SK-N-SH (cell line): ENCODE results near the gene ATP6AP1. TPM values are rescaled to one million over a fixed set of nuclear protein-coding genes. Genes with fewer than 3 reads are reported as not detected.

Experiments
- CTCF ChIA-PET: fragments of 300-600, 350-600 bp; formaldehyde crosslinking; extraction: SDS; loops from one replicate; lab custom pipeline; 2021; lab: Yijun Ruan, JAX
- POLR2A ChIA-PET: fragments of 350-600 bp; sonication (Branson Sonifier 250); formaldehyde crosslinking; extraction: SDS; loops from one replicate; lab custom pipeline; 2020; ENCODE audit warnings: antibody characterized with exemption, inconsistent platforms; lab: Yijun Ruan, JAX
- DNase-seq: peaks from one replicate; pipeline ENCODE4 v3.0.0; 2012
- H2AFZ ChIP-seq: fragments of 200-600 bp; sonication (generic); 2 replicates; pipeline ENCODE4 v1.8.1; 2016; ENCODE audit warnings: antibody characterized with exemption, mild to moderate bottlenecking, low read depth
- H3F3A ChIP-seq: fragments of 200-600 bp; sonication (generic); replicated peaks from 2 replicates; pipeline ENCODE3; 2016; ENCODE audit warnings: antibody characterized with exemption, mild to moderate bottlenecking; ENCODE audit not compliant: insufficient read depth
- H3K27ac ChIP-seq, 2 experiments: fragments of 200-500 bp in 1 of 2; fragments of 200-600 bp in 1 of 2; sonication (Bioruptor generic) in 1 of 2; sonication (generic), shearing (Covaris generic) in 1 of 2; 2 replicates each; pipeline versions ENCODE4 v1.5.1 to v1.6.1; 2014 to 2016; ENCODE audit warnings: low read depth in 2 of 2, inconsistent platforms in 1 of 2, low read length in 1 of 2, mild to moderate bottlenecking in 1 of 2, mixed read lengths in 1 of 2
- H3K27me3 ChIP-seq: fragments of 200-600 bp; sonication (generic), shearing (Covaris generic); 2 replicates; pipeline ENCODE4 v1.6.1; 2016; ENCODE audit warnings: mixed run types; ENCODE audit not compliant: insufficient read depth
- H3K36me3 ChIP-seq, 2 experiments: fragments of 200-500 bp in 1 of 2; fragments of 200-600 bp in 1 of 2; sonication (Bioruptor generic) in 1 of 2; sonication (generic) in 1 of 2; replicated peaks in 1 of 2; 2 replicates each; pipeline versions ENCODE3 to v1.5.1; 2014 to 2016; ENCODE audit warnings: low read length in 1 of 2, mild to moderate bottlenecking in 1 of 2; ENCODE audit not compliant: insufficient read depth in 2 of 2, control insufficient read depth in 1 of 2
- H3K4me1 ChIP-seq, 2 experiments: fragments of 200-500 bp in 1 of 2; fragments of 200-600 bp in 1 of 2; sonication (Bioruptor generic) in 1 of 2; sonication (generic), shearing (Covaris generic) in 1 of 2; 2 replicates each; pipeline versions ENCODE4 v1.5.1 to v1.6.1; 2014 to 2016; ENCODE audit warnings: low read depth in 1 of 2, low read length in 1 of 2, mixed run types in 1 of 2; ENCODE audit not compliant: insufficient read depth in 2 of 2, control insufficient read depth in 1 of 2
- H3K4me2 ChIP-seq: fragments of 200-600 bp; sonication (generic), shearing (Covaris generic); 2 replicates; pipeline ENCODE4 v1.6.1; 2017; ENCODE audit warnings: mixed run types
- H3K4me3 ChIP-seq, 2 experiments: fragments of 200-500 bp in 1 of 2; fragments of 200-600 bp in 1 of 2; sonication (Bioruptor generic) in 1 of 2; sonication (generic), shearing (Covaris generic) in 1 of 2; 2 replicates each; pipeline versions ENCODE4 v1.5.1 to v1.8.1; 2014 to 2016; ENCODE audit warnings: low read depth in 2 of 2, inconsistent platforms in 1 of 2, low read length in 1 of 2, mild to moderate bottlenecking in 1 of 2, mixed read lengths in 1 of 2, moderate library complexity in 1 of 2
- H3K79me2 ChIP-seq: fragments of 200-600 bp; sonication (generic); 2 replicates; pipeline ENCODE4 v1.8.1; 2017; ENCODE audit warnings: mild to moderate bottlenecking; ENCODE audit not compliant: insufficient read depth
- H3K9ac ChIP-seq: fragments of 200-600 bp; sonication (generic); 2 replicates; pipeline ENCODE4 v1.6.1; 2017; ENCODE audit warnings: mixed run types
- H3K9me2 ChIP-seq: fragments of 200-600 bp; sonication (generic); 2 replicates; pipeline ENCODE4 v1.6.1; 2017; ENCODE audit warnings: mixed run types
- H3K9me3 ChIP-seq: fragments of 200-600 bp; sonication (generic); 2 replicates; pipeline ENCODE4 v1.6.1; 2017; ENCODE audit warnings: mixed run types, mild to moderate bottlenecking, moderate library complexity
- H4K20me1 ChIP-seq: fragments of 200-600 bp; sonication (generic); 2 replicates; pipeline ENCODE4 v1.6.1; 2017; ENCODE audit warnings: mild to moderate bottlenecking, mixed run types; ENCODE audit not compliant: insufficient read depth
- CTCF ChIP-seq: fragments of 200-600 bp; sonication (generic); IDR thresholded peaks from 2 replicates; pipeline ENCODE4 v1.6.1; 2017; ENCODE audit warnings: antibody characterized with exemption, mild to moderate bottlenecking, moderate library complexity
- EZH2phosphoT487 ChIP-seq: fragments of 200-600 bp; sonication (generic); IDR thresholded peaks from 2 replicates; pipeline ENCODE4 v1.6.1; 2017; ENCODE audit warnings: low read depth, mixed run types, mild to moderate bottlenecking, antibody characterized with exemption, moderate library complexity, borderline replicate concordance
- FOXJ3 ChIP-seq: sonication (generic); formaldehyde crosslinking; IDR thresholded peaks from 2 replicates; pipeline ENCODE4 v1.5.1; 2020; ENCODE audit warnings: mild to moderate bottlenecking, missing genetic modification reagents
- FOXM1 ChIP-seq: IDR thresholded peaks from 2 replicates; pipeline ENCODE4 v1.4.0; 2012; ENCODE audit warnings: low read depth, mild to moderate bottlenecking
- JUND ChIP-seq: IDR thresholded peaks from 2 replicates; pipeline ENCODE4 v1.4.0; 2012
- MXI1 ChIP-seq: IDR thresholded peaks from 2 replicates; pipeline ENCODE4 v1.6.1; 2012; ENCODE audit warnings: mild to moderate bottlenecking, low read depth, low read length, improper control_type of control experiment
- SIN3A ChIP-seq: IDR thresholded peaks from 2 replicates; pipeline ENCODE4 v1.6.1; 2012; ENCODE audit warnings: low read depth, mild to moderate bottlenecking, low read length, moderate library complexity, borderline replicate concordance
- SMC3 ChIP-seq: IDR thresholded peaks from 2 replicates; pipeline ENCODE4 v1.6.1; 2012; ENCODE audit warnings: low read depth, low read length, improper control_type of control experiment
- YY1 ChIP-seq: IDR thresholded peaks from 2 replicates; pipeline ENCODE4 v1.4.0; 2012; ENCODE audit warnings: low read depth, mild to moderate bottlenecking
- WGBS: methylation state at CpG from one replicate; pipeline ENCODE4 v1.1.6; 2017; ENCODE audit warnings: low lambda C conversion rate; 5-methylcytosine and 5-hydroxymethylcytosine counted together
- polyA plus RNA-seq, 3 experiments: library from polyadenylated mRNA; depleted of rRNA; stranded (reverse); fragments of >200 nt; gene quantifications; 2 replicates each; pipeline ENCODE4 v1.2.3, GENCODE V29; 2012
- TF ChIP-seq, protein P1 (sequence below): fragments of 150-350 bp; IDR thresholded peaks from 2 replicates; pipeline ENCODE4 v1.6.1; 2017; ENCODE audit warnings: antibody characterized with exemption, low read length, low read depth, borderline replicate concordance

Gene ATP6AP1
- polyA plus RNA-seq, 1 of the 3 experiments (the other 2 are of a cell fraction): 102 TPM

DNA sequence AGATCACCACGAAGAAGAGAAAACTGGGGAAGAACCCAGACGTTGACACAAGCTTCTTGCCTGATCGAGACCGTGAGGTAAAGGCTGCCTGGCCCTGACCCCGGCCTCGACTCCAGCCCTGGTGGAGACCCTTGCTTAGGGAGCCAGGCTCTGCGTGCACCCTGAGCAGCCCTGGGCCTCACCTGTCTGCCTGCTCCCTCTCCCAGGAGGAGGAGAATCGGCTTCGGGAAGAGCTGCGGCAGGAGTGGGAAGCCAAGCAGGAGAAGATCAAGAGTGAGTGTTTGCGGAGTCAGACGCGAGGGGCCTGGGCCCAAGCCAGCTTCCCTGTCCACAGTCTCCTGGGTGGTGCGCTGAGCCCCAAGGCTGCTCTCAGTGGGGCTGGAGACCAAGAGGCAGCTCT is 20.0 kb downstream of the ATP6AP1 start:
- TF ChIP-seq EZH2phosphoT487 (no peak), MXI1 (no peak), SMC3 (no peak), CTCF (no peak), JUND (no peak), FOXJ3 (CRISPR knock-in tag) (no peak), YY1 (no peak)
- TF ChIP-seq, protein P1, sequence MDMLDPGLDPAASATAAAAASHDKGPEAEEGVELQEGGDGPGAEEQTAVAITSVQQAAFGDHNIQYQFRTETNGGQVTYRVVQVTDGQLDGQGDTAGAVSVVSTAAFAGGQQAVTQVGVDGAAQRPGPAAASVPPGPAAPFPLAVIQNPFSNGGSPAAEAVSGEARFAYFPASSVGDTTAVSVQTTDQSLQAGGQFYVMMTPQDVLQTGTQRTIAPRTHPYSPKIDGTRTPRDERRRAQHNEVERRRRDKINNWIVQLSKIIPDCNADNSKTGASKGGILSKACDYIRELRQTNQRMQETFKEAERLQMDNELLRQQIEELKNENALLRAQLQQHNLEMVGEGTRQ: no peak
- Histone ChIP-seq H3K4me2 (no peak overlapping the region), H3F3A (peaks cover under 1% of the 10 kb centered on the region), H3K27ac (no peak overlapping the region), H3K4me1 (peaks cover 0 to 13% of the 10 kb centered on the region in 2 experiments; a peak in 1 of 4 replicates), H2AFZ (no peak overlapping the region), H3K79me2 (peaks cover 20% of the 10 kb centered on the region), H3K9ac (no peak overlapping the region), H3K27me3 (peaks cover 23% of the 10 kb centered on the region), H3K9me2 (no peaks in the 10 kb centered on the region), H3K4me3 (no peak overlapping the region), H3K9me3 (no peaks in the 10 kb centered on the region), H4K20me1 (0 out of 2 replicates have a peak, but pooled peaks cover 5% of the 10 kb centered on the region), H3K36me3 (peaks cover 0 to 2% of the 10 kb centered on the region in 2 experiments)
- ChIA-PET CTCF (no interaction called here), POLR2A (no interaction called here)
- WGBS: 63% methylated on average over 9 of the region's 14 CpGs
- DNase-seq: no peak

- WGBS: 77% methylated on average over 4 of the region's 18 CpGs
- Histone ChIP-seq H3K27ac (no peak overlapping the region), H3K9ac (no peak overlapping the region), H3K4me1 (peaks cover 0 to 11% of the 10 kb centered on the region in 2 experiments; a peak in 1 of 4 replicates), H2AFZ (no peak overlapping the region), H3K79me2 (peaks cover 16% of the 10 kb centered on the region), H3K27me3 (peaks cover 23% of the 10 kb centered on the region), H3F3A (no peaks in the 10 kb centered on the region), H3K4me2 (no peak overlapping the region), H3K9me3 (no peaks in the 10 kb centered on the region), H3K9me2 (no peaks in the 10 kb centered on the region), H3K4me3 (no peak overlapping the region), H3K36me3 (peaks cover 0 to 2% of the 10 kb centered on the region in 2 experiments), H4K20me1 (0 out of 2 replicates have a peak, but pooled peaks cover 5% of the 10 kb centered on the region)
- TF ChIP-seq MXI1 (no peak), FOXM1 (no peak), SIN3A (no peak)
- ChIA-PET POLR2A (no interaction called here), CTCF (interaction anchor here (1.0 kb wide), 1 partner anchor 50 kb away, joined by 3 read pairs; no protein-coding TSS in a partner anchor)
- no peak for DNase-seq
Measured at GRCh38 chrX:154449618-154450017, 21.1 kb downstream of the ATP6AP1 start.
